OCI-LY7 (cell line): Measurements from ENCODE around the gene GTF2H3. TPM values are rescaled to one million over a fixed set of nuclear protein-coding genes. Genes with fewer than 3 reads are reported as not detected.

Experiments used
- BruUV-seq: library from RNA; stranded (reverse); fragments of 400-500 nt; replicated peaks from 2 replicates; lab custom pipeline; 2021; lab: Mats Ljungman, UMichigan
- CTCF ChIA-PET: fragments of 300-600 bp; sonication (Branson Sonifier 250); formaldehyde crosslinking; loops from one replicate; lab custom pipeline; 2022; ENCODE audit warnings: antibody characterized with exemption; ENCODE audit not compliant: unreplicated experiment; lab: Charles Lee
- POLR2A ChIA-PET: fragments of 300-600 bp; sonication (Branson Sonifier 250); formaldehyde crosslinking; loops from one replicate; lab custom pipeline; 2022; ENCODE audit warnings: antibody characterized with exemption; lab: Charles Lee
- DNase-seq: peaks from one replicate; pipeline ENCODE4 v3.0.0-alpha.2; 2015; ENCODE audit warnings: low spot score
- H2AFZ ChIP-seq: fragments of 200-600 bp; sonication (generic), shearing (Covaris generic); 2 replicates; pipeline ENCODE4 v1.6.1; 2014; ENCODE audit warnings: mild to moderate bottlenecking, antibody characterized with exemption, low read length, moderate library complexity
- H3K27ac ChIP-seq: fragments of 200-600 bp; sonication (generic); 2 replicates; pipeline ENCODE4 v1.5.1; 2014; ENCODE audit warnings: mixed run types, low read depth, mild to moderate bottlenecking, moderate library complexity, low read length, inconsistent platforms; ENCODE audit not compliant: poor library complexity, severe bottlenecking
- H3K36me3 ChIP-seq: fragments of 200-600 bp; sonication (generic); 2 replicates; pipeline ENCODE4 v1.6.1; 2014; ENCODE audit warnings: mild to moderate bottlenecking, antibody characterized with exemption, low read length, moderate library complexity, mixed read lengths; ENCODE audit not compliant: insufficient read depth
- H3K4me1 ChIP-seq: fragments of 200-600 bp; sonication (generic); 2 replicates; pipeline ENCODE4 v1.5.1; 2014; ENCODE audit warnings: mild to moderate bottlenecking, low read length; ENCODE audit not compliant: insufficient read depth, poor library complexity, severe bottlenecking
- H3K4me2 ChIP-seq: fragments of 200-600 bp; sonication (generic); 2 replicates; pipeline ENCODE4 v1.6.1; 2014; ENCODE audit warnings: mild to moderate bottlenecking, low read length
- H3K4me3 ChIP-seq: fragments of 200-600 bp; sonication (generic); 2 replicates; pipeline ENCODE4 v1.5.1; 2014; ENCODE audit warnings: mild to moderate bottlenecking, low read depth, low read length; ENCODE audit not compliant: poor library complexity, severe bottlenecking
- H3K79me2 ChIP-seq: fragments of 200-600 bp; sonication (generic); 2 replicates; pipeline ENCODE4 v1.6.1; 2016; ENCODE audit warnings: low read depth, mild to moderate bottlenecking, low read length, moderate library complexity, mixed read lengths; ENCODE audit not compliant: insufficient read depth
- H3K9me2 ChIP-seq: fragments of 200-600 bp; sonication (generic); 2 replicates; pipeline ENCODE4 v1.6.1; 2016; ENCODE audit warnings: mild to moderate bottlenecking, low read length, mixed read lengths; ENCODE audit not compliant: insufficient read depth
- H3K9me3 ChIP-seq: fragments of 200-600 bp; sonication (generic); 2 replicates; pipeline ENCODE4 v1.6.1; 2014; ENCODE audit warnings: mild to moderate bottlenecking, mixed run types, low read length, mixed read lengths
- H4K20me1 ChIP-seq: fragments of 200-600 bp; sonication (generic); 2 replicates; pipeline ENCODE4 v1.6.1; 2014; ENCODE audit warnings: mild to moderate bottlenecking, antibody characterized with exemption, low read length, moderate library complexity, mixed read lengths; ENCODE audit not compliant: insufficient read depth
- CTCF ChIP-seq: fragments of 200-600 bp; sonication (generic); conservative IDR thresholded peaks from 2 replicates; pipeline ENCODE4 v1.5.1; 2014; ENCODE audit warnings: mild to moderate bottlenecking, antibody characterized with exemption, low read length, moderate library complexity, mixed read lengths
- EZH2phosphoT487 ChIP-seq: fragments of 200-600 bp; sonication (generic); IDR thresholded peaks from 2 replicates; pipeline ENCODE4 v1.6.1; 2018; ENCODE audit warnings: low read depth, borderline replicate concordance, mild to moderate bottlenecking, mixed run types, antibody characterized with exemption, low read length, moderate library complexity, mixed read lengths
- intact Hi-C: fragments of 100-400 bp; cut with micrococcal nuclease; formaldehyde crosslinking; loops from one replicate; pipeline ENCODE4 v1.10.0; 2022; ENCODE audit not compliant: unreplicated experiment
- total RNA-seq, 2 experiments: library from RNA; depleted of rRNA in 1 of 2; stranded (reverse); fragments of >200 nt in 1 of 2; shearing (Covaris generic) in 1 of 2; gene quantifications; 2 replicates each; pipeline ENCODE4 v1.2.3, GENCODE V29; 2014 to 2022

The GTF2H3 gene
- total RNA-seq, 2 experiments from 2014 or later, result 18.1 to 51.5 TPM

DNA sequence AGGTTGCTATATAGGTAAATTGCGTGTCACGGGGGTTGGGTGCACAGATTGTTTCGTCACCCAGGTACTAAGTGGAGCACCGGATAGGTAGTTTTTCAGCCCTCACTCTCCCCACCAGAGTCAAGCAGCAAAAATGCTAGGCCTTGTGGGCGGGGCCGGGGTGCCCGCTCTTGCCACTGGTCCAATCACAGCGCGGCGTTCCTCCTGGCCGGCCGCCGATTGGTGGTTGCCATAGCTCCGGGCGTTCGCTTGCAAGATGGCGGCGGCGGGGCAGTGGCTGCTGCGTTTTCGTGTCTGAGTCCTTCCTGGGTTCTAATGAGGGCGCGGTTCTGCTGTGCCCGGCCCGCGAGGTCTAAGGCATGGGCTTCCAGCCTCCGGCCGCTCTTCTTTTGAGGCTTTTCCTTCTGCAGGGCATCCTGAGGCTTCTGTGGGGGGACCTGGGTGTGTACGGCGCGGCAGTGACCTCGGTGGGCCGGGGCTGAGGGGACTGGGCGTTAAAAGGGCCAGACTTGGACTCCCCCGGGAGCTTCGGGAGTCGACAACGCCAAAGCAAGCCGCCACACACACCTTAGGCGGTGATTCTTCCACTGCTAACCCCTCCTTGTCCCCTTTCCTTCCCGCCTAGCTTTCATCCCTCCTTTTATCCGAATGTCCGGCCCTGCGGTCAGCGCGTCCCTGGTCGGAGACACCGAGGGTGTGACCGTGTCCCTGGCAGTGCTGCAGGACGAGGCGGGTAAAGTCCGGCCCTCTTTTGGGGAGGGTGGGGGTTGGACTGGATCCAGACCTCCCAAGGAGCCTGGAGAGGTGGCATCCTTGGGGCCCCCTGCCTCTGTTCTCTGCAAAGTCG lies 37.5 kb downstream of the GTF2H3 start, which contains the start of gene TCTN2:
Gene TCTN2, plus strand, starts transcription at position 232 of the 847 bp plus-strand sequence. Its CDS starts 128 bp downstream, at position 360.
- no peaks in the 10 kb centered on the region for H3K79me2 ChIP-seq
- peak within 1 kb of the TSS; percentile 80 for H3K4me3 ChIP-seq
- no peaks in the 10 kb centered on the region for H4K20me1 ChIP-seq
- H3K4me2 ChIP-seq, result peak within 1 kb of the TSS; percentile 83
- H3K9me3 ChIP-seq, result no peaks in the 10 kb centered on the region
- intact Hi-C loops, result no loop called here
- ChIA-PET POLR2A (interaction anchor here (1.7 kb wide), 1 partner anchor 42 kb away, joined by 3 read pairs; no protein-coding TSS in a partner anchor), CTCF (interaction anchor here (0.5 kb wide), 1 partner anchor 26 kb away, joined by 3 read pairs; no protein-coding TSS in a partner anchor)
- H3K36me3 ChIP-seq, result no peaks in the 10 kb centered on the region
- peak within 1 kb of the TSS; percentile 100 for H2AFZ ChIP-seq
- TF ChIP-seq EZH2phosphoT487 (no peak), CTCF (no peak)
- H3K9me2 ChIP-seq, result no peaks in the 10 kb centered on the region
- DNase-seq, result peak; percentile 88
- no peak within 1 kb of the TSS for H3K27ac ChIP-seq
- BruUV-seq, result no TSS peak
- peaks cover 4% of the 10 kb centered on the region for H3K4me1 ChIP-seq

- no peak overlapping the region for H3K4me3 ChIP-seq
- no peak for DNase-seq
- H3K79me2 ChIP-seq, result no peaks in the 10 kb centered on the region
- intact Hi-C loops, result no loop called here
- TF ChIP-seq EZH2phosphoT487 (no peak), CTCF (no peak)
- no peak overlapping the region for H2AFZ ChIP-seq
- H3K4me2 ChIP-seq, result peak overlapping the region; percentile 83
- ChIA-PET POLR2A (interaction anchor here (1.7 kb wide), 1 partner anchor 41 kb away, joined by 3 read pairs; no protein-coding TSS in a partner anchor), CTCF (no interaction called here)
- H3K27ac ChIP-seq, result no peak overlapping the region
- no peaks in the 10 kb centered on the region for H3K9me2 ChIP-seq
- H3K36me3 ChIP-seq, result no peaks in the 10 kb centered on the region
- H3K9me3 ChIP-seq, result no peaks in the 10 kb centered on the region
- no TSS peak for BruUV-seq
- no peaks in the 10 kb centered on the region for H4K20me1 ChIP-seq
- peaks cover 4% of the 10 kb centered on the region for H3K4me1 ChIP-seq
These were observed 38.2 kb downstream of the GTF2H3 start for GRCh38 chr12:123671876-123672275.

GRCh38 chr12:123675436-123675835 lies 41.8 kb downstream of the GTF2H3 start:
- intact Hi-C loops, result no loop called here
- peaks cover 4% of the 10 kb centered on the region for H3K4me1 ChIP-seq
- no peak overlapping the region for H3K27ac ChIP-seq
- POLR2A ChIA-PET, result no interaction called here
- no peak overlapping the region for H3K4me3 ChIP-seq
- H3K9me3 ChIP-seq, result no peaks in the 10 kb centered on the region
- no peak overlapping the region for H2AFZ ChIP-seq
- no peak overlapping the region for H3K4me2 ChIP-seq
- no peaks in the 10 kb centered on the region; the same call in 1 of the 2 replicates for H3K36me3 ChIP-seq
- DNase-seq, result no peak
- no peaks in the 10 kb centered on the region for H4K20me1 ChIP-seq
- TF ChIP-seq EZH2phosphoT487 (no peak), CTCF (no peak)
- CTCF ChIA-PET, result no interaction called here
- H3K9me2 ChIP-seq, result no peaks in the 10 kb centered on the region
- no TSS peak for BruUV-seq
- no peaks in the 10 kb centered on the region for H3K79me2 ChIP-seq
